ENCODE measurements around the gene TACR1. TPM values are rescaled to one million over a fixed set of nuclear protein-coding genes. Genes with fewer than 3 reads are reported as not detected.

TACR1 gene
- total RNA-seq, 1 donor from 2014 or later, result 1.0 TPM

- Mint-ChIP-seq H3K9me3 (ENCODE audit: unreplicated experiment) (no peaks in the 10 kb centered on the region), H3K36me3 (ENCODE audit: low read depth, unreplicated experiment) (no peaks in the 10 kb centered on the region), H3K4me3 (ENCODE audit: unreplicated experiment) (no peak overlapping the region), H3K27ac (ENCODE audit: unreplicated experiment) (no peak overlapping the region), H3K27me3 (ENCODE audit: unreplicated experiment) (no peaks in the 10 kb centered on the region), H3K4me1 (ENCODE audit: unreplicated experiment) (no peaks in the 10 kb centered on the region)
- no peak for DNase-seq (ENCODE audit: low spot score)
- no peak for TF ChIP-seq CTCF (IDR thresholded peaks at IDR 0.05; ENCODE audit: unreplicated experiment)
These were observed 191.5 kb downstream of the TACR1 start for GRCh38 chr2:75007819-75008218.

- Mint-ChIP-seq H3K4me1 (ENCODE audit: unreplicated experiment) (no peaks in the 10 kb centered on the region), H3K27me3 (ENCODE audit: unreplicated experiment) (no peaks in the 10 kb centered on the region), H3K36me3 (ENCODE audit: low read depth, unreplicated experiment) (no peaks in the 10 kb centered on the region), H3K27ac (ENCODE audit: unreplicated experiment) (no peak overlapping the region), H3K4me3 (ENCODE audit: unreplicated experiment) (no peak overlapping the region), H3K9me3 (ENCODE audit: unreplicated experiment) (no peaks in the 10 kb centered on the region)
- no peak for TF ChIP-seq CTCF (IDR thresholded peaks at IDR 0.05; ENCODE audit: unreplicated experiment)
- DNase-seq (ENCODE audit: low spot score), result no peak
These were observed 192.3 kb downstream of the TACR1 start for GRCh38 chr2:75007061-75007460.

- Mint-ChIP-seq H3K4me3 (ENCODE audit: unreplicated experiment) (no peak overlapping the region), H3K27me3 (ENCODE audit: unreplicated experiment) (no peaks in the 10 kb centered on the region), H3K36me3 (ENCODE audit: low read depth, unreplicated experiment) (no peaks in the 10 kb centered on the region), H3K4me1 (ENCODE audit: unreplicated experiment) (no peaks in the 10 kb centered on the region), H3K9me3 (ENCODE audit: unreplicated experiment) (no peaks in the 10 kb centered on the region), H3K27ac (ENCODE audit: unreplicated experiment) (no peak overlapping the region)
- no peak for TF ChIP-seq CTCF (IDR thresholded peaks at IDR 0.05; ENCODE audit: unreplicated experiment)
- no peak for DNase-seq (ENCODE audit: low spot score)
These were observed 193.3 kb downstream of the TACR1 start for GRCh38 chr2:75006041-75006440.

GRCh38 chr2:75003773-75004172, 195.5 kb downstream of the TACR1 start:
- H3K27ac Mint-ChIP-seq (ENCODE audit: unreplicated experiment), result no peak overlapping the region
- peaks cover 1% of the 10 kb centered on the region for H3K36me3 Mint-ChIP-seq (ENCODE audit: low read depth, unreplicated experiment)
- no peaks in the 10 kb centered on the region for H3K4me1 Mint-ChIP-seq (ENCODE audit: unreplicated experiment)
- no peaks in the 10 kb centered on the region for H3K9me3 Mint-ChIP-seq (ENCODE audit: unreplicated experiment)
- H3K4me3 Mint-ChIP-seq (ENCODE audit: unreplicated experiment), result no peak overlapping the region
- peaks cover 1% of the 10 kb centered on the region for H3K27me3 Mint-ChIP-seq (ENCODE audit: unreplicated experiment)
- TF ChIP-seq CTCF (IDR thresholded peaks at IDR 0.05; ENCODE audit: unreplicated experiment), result no peak
- no peak for DNase-seq (ENCODE audit: low spot score)

- peaks cover 2% of the 10 kb centered on the region for H3K27me3 Mint-ChIP-seq (ENCODE audit: unreplicated experiment)
- no peak for DNase-seq (ENCODE audit: low spot score)
- no peak for TF ChIP-seq CTCF (IDR thresholded peaks at IDR 0.05; ENCODE audit: unreplicated experiment)
- no peak overlapping the region for H3K4me3 Mint-ChIP-seq (ENCODE audit: unreplicated experiment)
- H3K4me1 Mint-ChIP-seq (ENCODE audit: unreplicated experiment), result no peaks in the 10 kb centered on the region
- H3K27ac Mint-ChIP-seq (ENCODE audit: unreplicated experiment), result no peak overlapping the region
- H3K36me3 Mint-ChIP-seq (ENCODE audit: low read depth, unreplicated experiment), result peaks cover 6% of the 10 kb centered on the region
- H3K9me3 Mint-ChIP-seq (ENCODE audit: unreplicated experiment), result no peaks in the 10 kb centered on the region
These were observed 196.0 kb downstream of the TACR1 start for GRCh38 chr2:75003276-75003675.
